ENCODE data around the gene CACNA1B.

The CACNA1B gene

GRCh38 chr9:137969685-137970084 is 92.1 kb downstream of the CACNA1B start:
- DNase-seq = no peak

GRCh38 chr9:137970098-137970497 is 92.5 kb downstream of the CACNA1B start:
- no peak for DNase-seq

GRCh38 chr9:137970686-137971476 is 93.3 kb downstream of the CACNA1B start:
- no peak for DNase-seq

- no peak for DNase-seq
Measured at GRCh38 chr9:137971477-137972138, 94.0 kb downstream of the CACNA1B start.

GRCh38 chr9:137972355-137972987 is 94.9 kb downstream of the CACNA1B start:
- DNase-seq = no peak

- DNase-seq = no peak
Measured at GRCh38 chr9:137972988-137973470, 95.4 kb downstream of the CACNA1B start.

- no peak for DNase-seq
Measured at GRCh38 chr9:137973829-137974416, 96.3 kb downstream of the CACNA1B start.

- DNase-seq = no peak
Measured at GRCh38 chr9:137974746-137975526, 97.4 kb downstream of the CACNA1B start.

- DNase-seq = no peak
Measured at GRCh38 chr9:137975527-137975913, 97.9 kb downstream of the CACNA1B start.

GRCh38 chr9:137975936-137976565 is 98.5 kb downstream of the CACNA1B start:
- no peak for DNase-seq

- no peak for DNase-seq
Measured at GRCh38 chr9:137977571-137978261, 100.1 kb downstream of the CACNA1B start.

- no peak for DNase-seq
Measured at GRCh38 chr9:137978262-137978714, 100.7 kb downstream of the CACNA1B start.

- DNase-seq = no peak
Measured at GRCh38 chr9:137982200-137982599, 104.6 kb downstream of the CACNA1B start.

- DNase-seq = no peak
Measured at GRCh38 chr9:137984005-137984404, 106.4 kb downstream of the CACNA1B start.

- no peak for DNase-seq
Measured at GRCh38 chr9:137984520-137985257, 107.1 kb downstream of the CACNA1B start.

- DNase-seq = no peak
Measured at GRCh38 chr9:137985637-137986071, 108.1 kb downstream of the CACNA1B start.

- DNase-seq = no peak
Measured at GRCh38 chr9:137986268-137987099, 108.9 kb downstream of the CACNA1B start.

GRCh38 chr9:137987244-137988030 is 109.9 kb downstream of the CACNA1B start:
- DNase-seq = no peak

GRCh38 chr9:137988051-137988450 is 110.5 kb downstream of the CACNA1B start:
- no peak for DNase-seq

All from stimulated activated CD4-positive, alpha-beta T cell treated with anti-CD3 and anti-CD28 coated beads, Interleukin-4, amount 100 ng/mL, for 24 hours (primary cell).